HL-60/S4 treated with phorbol 12-myristate 13-acetate at 8.2 ng/mL for 4 days and 3 days (cell line): ENCODE data around the gene EMX1.

Experiments used
- in situ Hi-C: fragments of 300-500 bp; cut with MboI; formaldehyde crosslinking; loops from 2 replicates; pipeline ENCODE4 v1.15.0; 2022; ENCODE audit warnings: low sequenced_read_pairs

EMX1 gene

GRCh38 chr2:72955228-72956049 lies 38.1 kb downstream of the EMX1 start:
- in situ Hi-C loops: no loop called here

- in situ Hi-C loops: no loop called here
These were observed 38.7 kb downstream of the EMX1 start for GRCh38 chr2:72956050-72956395.

GRCh38 chr2:72956936-72957335 lies 39.6 kb downstream of the EMX1 start:
- in situ Hi-C loops: no loop called here

- in situ Hi-C loops: no loop called here
These were observed 41.4 kb downstream of the EMX1 start for GRCh38 chr2:72958542-72959385.

DNA sequence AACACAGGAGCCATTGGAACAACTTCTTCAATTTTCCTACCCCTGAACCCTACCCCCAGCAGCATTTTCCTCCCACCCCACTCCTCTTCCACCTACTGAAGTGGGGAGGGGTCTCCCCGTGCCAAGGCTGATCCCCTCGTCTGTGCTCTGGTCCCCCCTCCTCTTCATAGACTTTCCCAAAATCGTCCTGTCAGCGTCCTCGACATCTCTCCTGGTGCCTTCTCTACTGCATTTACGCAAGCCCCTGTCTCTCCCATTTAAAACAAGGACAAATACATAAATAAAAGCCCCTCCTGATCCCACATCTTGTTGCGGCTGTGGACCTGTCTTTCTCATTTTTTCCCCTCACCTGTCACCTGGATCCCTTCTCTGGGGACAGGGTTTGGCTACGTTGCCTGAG lies 42.2 kb downstream of the EMX1 start:
- in situ Hi-C loops: no loop called here

DNA sequence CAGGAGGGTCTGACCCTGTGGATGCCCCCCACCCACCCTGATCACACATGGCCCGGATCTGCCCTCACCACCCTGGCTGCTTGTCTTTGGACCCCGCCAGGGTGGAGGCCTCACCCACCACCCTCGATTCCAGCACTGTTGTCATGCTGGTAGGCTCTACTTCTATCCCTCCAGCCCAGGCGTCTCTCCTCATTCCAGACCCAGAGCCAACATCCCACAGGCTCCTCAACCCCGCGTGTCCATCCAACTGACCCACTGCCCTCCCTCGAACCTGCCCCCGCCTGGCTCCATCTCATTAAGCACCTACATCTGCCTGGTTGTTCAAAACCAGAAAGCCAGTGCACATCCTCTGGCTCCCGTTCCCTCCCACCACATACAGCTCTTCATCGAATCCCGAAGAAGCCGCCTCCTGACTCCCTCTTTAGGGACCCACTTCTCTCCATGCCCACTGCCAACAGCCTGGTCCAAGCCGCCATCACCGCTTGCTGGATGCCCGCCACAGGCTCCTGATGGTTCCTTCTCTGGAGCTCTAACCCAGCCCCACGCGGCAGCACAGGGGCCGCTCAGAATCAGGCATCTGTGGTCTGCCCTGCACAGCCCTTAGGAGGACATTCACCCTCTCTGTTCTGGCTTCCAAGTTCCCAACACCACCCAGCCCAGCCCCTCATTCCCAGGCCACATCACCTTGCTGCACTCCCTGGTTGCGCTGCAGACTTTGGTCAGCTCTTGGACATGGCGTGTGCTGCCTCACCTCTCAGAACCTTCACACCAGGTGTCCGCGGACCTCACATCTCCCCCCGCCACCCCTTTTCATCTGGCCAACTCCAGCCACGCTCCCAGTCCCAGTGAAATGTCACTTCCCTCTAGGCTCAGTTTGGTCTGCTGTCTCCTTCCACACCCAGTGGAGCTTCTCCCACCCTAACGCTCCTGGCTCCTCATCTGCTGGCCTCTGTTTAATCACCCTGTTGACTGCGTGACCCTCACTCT lies 43.0 kb downstream of the EMX1 start:
- in situ Hi-C loops: no loop called here

GRCh38 chr2:72961036-72961720 lies 43.9 kb downstream of the EMX1 start:
- in situ Hi-C loops: no loop called here

DNA sequence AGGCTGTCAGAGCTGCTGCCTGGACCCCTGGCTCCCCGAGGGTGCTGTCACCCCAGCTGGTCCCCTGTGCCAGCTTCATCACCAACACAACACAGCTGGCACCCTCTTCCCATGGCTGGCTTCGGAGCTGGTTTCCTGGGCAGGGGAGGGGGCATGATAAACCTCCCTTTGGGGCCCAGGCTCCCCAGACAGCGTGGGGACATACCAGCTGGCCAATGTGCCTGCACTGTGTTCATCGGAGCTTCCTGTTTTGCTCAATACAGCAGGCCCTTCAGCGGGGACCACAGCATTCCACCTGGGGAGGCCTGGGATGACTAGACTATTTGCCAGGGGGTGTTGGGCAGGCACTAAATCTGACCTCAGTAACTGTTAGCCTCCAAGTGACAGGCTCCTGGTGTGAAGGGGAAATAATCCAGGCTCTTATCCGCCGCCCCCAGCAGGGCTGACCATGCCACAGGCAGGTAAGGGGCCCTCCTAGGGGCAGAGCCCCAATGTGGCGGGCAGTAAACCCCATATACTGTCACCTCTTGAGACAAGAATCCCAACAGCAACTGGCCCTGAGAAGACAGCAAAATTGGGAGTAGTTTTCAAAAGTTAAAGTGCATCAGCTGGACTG lies 44.6 kb downstream of the EMX1 start:
- in situ Hi-C loops: no loop called here

DNA sequence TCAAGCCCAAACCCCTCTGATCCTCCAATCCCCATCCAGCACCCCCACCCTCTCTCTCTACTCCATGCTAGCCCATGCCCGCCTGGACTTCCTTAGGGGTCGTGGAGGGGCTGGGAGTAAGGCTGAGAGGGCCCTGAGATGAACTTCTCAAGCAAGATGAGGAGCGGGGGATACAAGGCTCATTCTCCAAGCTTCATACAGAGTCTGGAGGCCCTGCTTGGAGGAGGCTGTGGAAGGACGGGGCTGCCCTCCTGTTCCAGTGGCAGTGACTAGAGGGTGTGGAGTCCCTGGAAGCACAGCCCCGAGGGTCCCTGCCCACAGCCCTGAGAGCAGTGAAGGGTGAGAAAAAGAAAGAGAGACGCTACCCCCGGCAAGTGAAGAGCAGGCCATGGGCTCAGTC lies 45.6 kb downstream of the EMX1 start:
- in situ Hi-C loops: no loop called here

GRCh38 chr2:72963423-72964145 lies 46.3 kb downstream of the EMX1 start:
- in situ Hi-C loops: no loop called here

DNA sequence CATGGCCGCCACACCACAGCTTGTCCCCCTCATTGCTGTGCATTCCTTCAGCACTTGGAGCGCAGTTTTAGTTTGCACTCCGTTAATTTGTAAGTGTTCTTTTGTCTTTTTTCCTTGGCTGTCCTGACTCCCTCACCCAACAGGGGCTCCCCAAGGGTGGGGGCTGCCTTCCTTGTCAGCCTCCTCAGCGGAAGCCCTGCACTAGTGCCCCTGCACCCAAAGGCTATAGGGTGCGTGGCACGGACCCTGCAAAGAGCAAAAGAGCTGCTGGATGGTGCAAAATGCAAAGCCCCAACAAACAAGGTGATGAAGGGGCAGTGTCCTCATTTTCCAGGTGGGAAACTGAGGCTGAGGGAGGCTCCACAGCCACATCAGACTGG lies 46.8 kb downstream of the EMX1 start:
- in situ Hi-C loops: no loop called here

DNA sequence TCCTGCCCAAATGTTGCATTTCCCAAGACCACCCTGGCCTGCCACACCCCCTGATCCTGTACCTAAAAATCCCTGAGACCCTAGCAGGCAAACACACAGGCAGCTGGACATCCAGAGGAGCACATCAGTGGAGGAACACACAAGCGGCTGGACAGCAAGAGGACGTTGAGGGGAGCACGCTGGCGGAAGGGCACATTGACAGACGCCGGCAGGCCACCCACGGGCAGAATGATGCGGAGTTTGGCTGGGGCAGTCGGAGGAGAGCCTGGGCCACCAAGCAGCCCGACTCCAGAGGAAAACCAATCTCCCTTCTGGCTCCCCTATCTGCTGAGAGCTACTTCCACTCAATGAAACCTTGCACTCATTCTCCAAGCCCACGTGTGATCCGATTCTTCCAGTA lies 47.7 kb downstream of the EMX1 start:
- in situ Hi-C loops: no loop called here

DNA sequence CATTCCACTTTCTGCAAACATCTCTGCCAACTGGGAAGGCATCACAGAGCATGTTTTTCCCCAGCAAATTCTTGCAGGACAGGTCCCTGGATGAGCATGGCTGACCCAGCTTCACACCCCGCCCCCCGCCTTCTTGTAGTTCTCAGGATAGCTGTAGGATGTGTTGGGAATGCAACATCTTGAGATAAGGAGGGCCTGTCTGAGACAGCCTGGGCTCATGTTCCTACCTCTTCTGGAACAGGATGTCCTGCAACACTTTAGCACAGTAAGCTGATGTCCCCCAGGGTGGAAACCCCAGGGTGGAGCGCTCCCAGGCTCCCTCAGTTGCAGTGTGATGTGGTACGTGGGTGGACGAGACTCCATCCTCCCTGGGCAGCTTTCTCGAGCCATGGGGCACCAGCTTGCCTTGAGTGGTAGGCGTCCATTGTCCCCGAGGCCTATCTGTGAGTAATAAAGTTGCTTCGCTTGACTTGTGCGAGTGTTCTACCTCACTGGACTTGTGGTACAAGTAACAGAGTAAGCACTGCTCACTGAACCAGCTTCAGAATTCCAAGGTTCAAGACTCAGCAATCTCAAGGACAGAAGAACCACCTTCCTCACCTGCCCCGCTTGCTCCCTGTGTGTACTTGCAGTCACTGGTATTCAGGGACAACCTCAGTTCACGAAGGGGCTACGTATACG lies 48.6 kb downstream of the EMX1 start:
- in situ Hi-C loops: no loop called here

GRCh38 chr2:72968286-72968685 lies 51.0 kb downstream of the EMX1 start:
- in situ Hi-C loops: no loop called here

DNA sequence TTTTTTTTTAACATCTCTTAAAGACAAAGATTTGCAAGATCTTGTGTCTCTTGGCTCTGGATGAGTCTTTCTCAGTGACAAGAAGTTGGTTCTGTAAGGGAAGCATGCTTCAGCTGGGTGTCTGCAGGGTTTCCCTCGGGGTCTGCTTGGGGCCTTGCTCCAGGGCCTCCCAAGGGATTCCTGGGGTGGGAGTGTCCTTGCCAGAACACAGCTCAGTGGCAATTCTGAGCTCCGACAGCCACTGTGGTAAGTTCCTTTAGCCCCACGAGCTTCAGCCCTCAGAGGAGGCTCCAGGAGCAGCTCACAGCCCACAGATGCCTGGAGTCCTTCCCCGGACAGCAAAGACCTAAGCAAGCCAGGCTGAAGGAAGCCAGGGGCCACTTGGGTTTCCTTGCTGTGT lies 52.4 kb downstream of the EMX1 start:
- in situ Hi-C loops: no loop called here

DNA sequence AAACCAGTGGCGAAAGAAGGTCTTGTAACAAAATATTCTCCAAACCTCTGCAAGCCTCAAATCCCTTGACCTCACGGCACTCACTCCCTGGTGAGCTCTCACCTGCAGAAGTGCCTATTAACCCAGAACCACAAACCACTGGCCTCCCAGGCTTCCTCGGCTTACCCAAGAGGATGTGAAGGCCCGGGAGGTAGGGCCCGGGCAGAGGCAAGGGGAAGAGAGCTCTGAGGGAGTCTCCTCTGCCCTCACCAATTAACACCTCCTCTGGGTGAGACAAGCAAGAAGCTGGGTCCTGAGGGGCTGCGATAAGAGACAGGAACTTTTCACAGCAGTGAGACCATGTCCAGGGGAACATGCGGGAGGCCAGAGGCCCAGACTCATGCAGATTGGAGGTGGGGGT lies 53.7 kb downstream of the EMX1 start:
- in situ Hi-C loops: no loop called here

GRCh38 chr2:72972352-72973136 lies 55.2 kb downstream of the EMX1 start:
- in situ Hi-C loops: no loop called here

GRCh38 chr2:72973137-72973535 lies 55.8 kb downstream of the EMX1 start:
- in situ Hi-C loops: no loop called here
